Mononuclear cell (primary cell): ENCODE results near the gene CEP95. TPM values are rescaled to one million over a fixed set of nuclear protein-coding genes. Genes with fewer than 3 reads are reported as not detected.

Experiments used
- H3K27me3 ChIP-seq: 2 replicates; pipeline ENCODE4 v1.6.0; 2011; ENCODE audit warnings: low read length, control low read depth; ENCODE audit not compliant: insufficient read depth
- H3K4me1 ChIP-seq: 2 replicates; pipeline ENCODE4 v1.5.1; 2011; ENCODE audit warnings: mild to moderate bottlenecking, low read length, control low read depth; ENCODE audit not compliant: insufficient read depth
- H3K4me3 ChIP-seq: 2 replicates; pipeline ENCODE4 v1.5.1; 2011; ENCODE audit warnings: mild to moderate bottlenecking, low read length, moderate library complexity
- H3K9me3 ChIP-seq: 2 replicates; pipeline ENCODE4 v1.5.1; 2011; ENCODE audit warnings: low read depth, mild to moderate bottlenecking, control low read depth, low read length
- total RNA-seq: library from RNA; depleted of rRNA; stranded (reverse); fragments of >200 nt; gene quantifications from one replicate; pipeline ENCODE4 v1.2.3, GENCODE V29; 2012

Gene CEP95
- total RNA-seq, 1 donor, result 194 TPM

DNA sequence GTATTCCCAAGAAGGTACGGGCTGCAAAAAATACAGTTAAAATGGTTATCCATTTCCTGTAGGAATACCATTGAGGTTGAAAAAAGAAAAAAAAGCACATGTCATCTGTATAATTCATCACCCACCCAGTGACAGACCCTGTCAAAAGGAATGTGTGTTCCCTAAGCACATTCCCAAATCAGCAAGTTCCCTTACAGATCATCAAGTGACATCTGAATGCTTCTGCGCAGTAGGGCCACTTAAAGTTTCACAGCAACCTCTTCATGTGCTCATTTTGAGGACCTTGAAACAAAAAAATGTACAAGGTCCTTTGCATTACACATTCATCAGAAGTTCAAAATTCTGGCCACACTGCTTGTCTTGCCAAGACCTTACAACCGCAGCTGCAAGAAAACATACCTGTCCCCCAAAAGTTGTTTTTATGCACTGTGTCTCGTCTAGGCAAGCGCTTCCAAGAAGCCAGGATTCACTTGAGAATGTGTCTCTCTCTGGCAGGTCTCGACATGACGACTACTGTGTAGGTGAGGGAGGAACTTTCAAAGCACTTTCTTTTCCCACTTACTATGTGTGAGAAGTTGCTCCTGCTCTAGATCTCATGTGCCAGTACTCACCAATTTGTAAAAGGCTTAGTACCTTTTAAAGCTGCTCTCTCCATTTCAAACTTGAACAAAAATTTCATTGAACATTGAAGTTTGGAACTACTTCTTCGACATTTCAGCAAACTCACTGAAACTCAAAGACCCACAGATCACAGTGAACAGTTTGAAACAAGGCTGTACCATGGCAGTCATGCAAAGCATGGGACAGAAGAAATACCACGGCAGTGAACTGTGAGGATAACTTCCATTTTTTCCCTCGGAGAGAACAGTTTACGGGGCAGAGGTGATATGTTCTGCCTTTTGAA is 5.7 kb upstream of the CEP95 start:
- H3K27me3 ChIP-seq, result no peaks in the 10 kb centered on the region
- H3K4me1 ChIP-seq, result peaks cover 50% of the 10 kb centered on the region
- no peak overlapping the region for H3K4me3 ChIP-seq

GRCh38 chr17:64502021-64502420 is 4.8 kb upstream of the CEP95 start:
- no peaks in the 10 kb centered on the region for H3K27me3 ChIP-seq
- H3K4me3 ChIP-seq, result no peak overlapping the region
- no peaks in the 10 kb centered on the region for H3K9me3 ChIP-seq
- peaks cover 46% of the 10 kb centered on the region for H3K4me1 ChIP-seq

More for the DNA sequence above, 5.7 kb upstream of the CEP95 start:
- no peaks in the 10 kb centered on the region for H3K9me3 ChIP-seq

DNA sequence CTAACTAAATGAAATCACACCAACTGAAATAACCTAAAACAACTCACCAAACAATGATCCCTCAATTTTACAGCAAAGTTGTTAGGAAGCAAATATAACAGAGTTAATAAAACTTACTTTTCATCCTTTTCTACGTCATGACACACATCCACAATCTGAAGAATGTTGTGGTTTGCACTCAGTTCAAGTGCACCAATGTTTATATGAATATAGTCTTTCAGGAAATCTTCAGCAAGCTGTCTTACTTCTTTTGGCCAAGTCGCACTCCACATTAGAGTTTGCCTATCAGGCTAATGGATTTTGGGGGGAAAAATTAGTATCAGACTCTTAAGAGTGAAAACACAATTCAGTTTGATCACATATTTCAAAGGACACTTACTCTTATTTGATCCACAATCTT is 4.0 kb upstream of the CEP95 start:
- Histone ChIP-seq H3K4me3 (no peak overlapping the region), H3K9me3 (no peaks in the 10 kb centered on the region), H3K4me1 (peaks cover 43% of the 10 kb centered on the region), H3K27me3 (no peaks in the 10 kb centered on the region)

- Histone ChIP-seq H3K4me3 (no peak overlapping the region), H3K4me1 (peaks cover 45% of the 10 kb centered on the region)
These were observed 3.4 kb upstream of the CEP95 start for GRCh38 chr17:64503341-64503740.

GRCh38 chr17:64503821-64504768 is 2.7 kb upstream of the CEP95 start:
- Histone ChIP-seq H3K4me3 (peak overlapping the region; percentile 100), H3K27me3 (no peaks in the 10 kb centered on the region), H3K9me3 (no peaks in the 10 kb centered on the region), H3K4me1 (peaks cover 50% of the 10 kb centered on the region)

More at GRCh38 chr17:64503341-64503740, 3.4 kb upstream of the CEP95 start:
- Histone ChIP-seq H3K9me3 (no peaks in the 10 kb centered on the region), H3K27me3 (no peaks in the 10 kb centered on the region)

DNA sequence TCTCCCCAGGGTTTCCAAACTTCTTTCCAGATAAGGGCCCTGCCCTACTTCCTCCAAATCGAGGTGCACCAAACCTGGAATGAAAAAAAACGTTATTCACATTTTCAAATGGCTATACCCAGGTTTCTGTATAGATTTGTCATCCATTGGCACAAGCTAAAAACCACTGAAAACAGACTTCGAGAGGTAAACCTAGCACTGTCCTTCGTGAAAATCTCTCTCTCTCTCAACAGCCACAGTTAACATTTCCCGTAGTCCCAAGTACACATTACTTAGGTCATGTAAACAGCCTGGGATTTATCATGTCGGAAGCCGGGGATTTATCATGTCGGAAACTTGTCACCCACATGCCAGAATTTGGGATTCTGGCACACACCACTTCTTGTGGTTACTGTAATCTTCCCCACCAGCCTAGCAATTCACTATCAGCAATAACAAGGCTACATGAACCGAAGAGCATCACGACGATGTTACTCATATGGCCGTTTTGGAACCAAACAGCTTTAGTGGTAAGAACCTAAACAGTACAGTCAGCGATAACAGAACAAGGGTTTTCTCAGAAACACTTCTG is 1.9 kb upstream of the CEP95 start:
- Histone ChIP-seq H3K27me3 (no peaks in the 10 kb centered on the region), H3K4me1 (peaks cover 54% of the 10 kb centered on the region), H3K4me3 (peak overlapping the region; percentile 100), H3K9me3 (no peaks in the 10 kb centered on the region)

GRCh38 chr17:64505340-64506200 is 1.2 kb upstream of the CEP95 start:
- no peaks in the 10 kb centered on the region for H3K9me3 ChIP-seq
- H3K27me3 ChIP-seq, result no peaks in the 10 kb centered on the region
- H3K4me1 ChIP-seq, result peaks cover 48% of the 10 kb centered on the region
- peak overlapping the region; percentile 100 for H3K4me3 ChIP-seq

- H3K9me3 ChIP-seq, result no peaks in the 10 kb centered on the region
- peaks cover 45% of the 10 kb centered on the region for H3K4me1 ChIP-seq
- peak within 1 kb of the TSS; percentile 100 for H3K4me3 ChIP-seq
- no peaks in the 10 kb centered on the region for H3K27me3 ChIP-seq
These were observed 589 bp upstream of the CEP95 start, which contains the start of gene DDX5 for GRCh38 chr17:64506201-64506575. DDX5 (minus strand) TSS chr17:64506289; CDS start chr17:64506119, 170 bp downstream.

- Histone ChIP-seq H3K27me3 (no peaks in the 10 kb centered on the region), H3K9me3 (no peaks in the 10 kb centered on the region), H3K4me3 (peak overlapping the region; percentile 100)
These were observed 621 bp downstream of the CEP95 start for GRCh38 chr17:64507413-64507782.

GRCh38 chr17:64508683-64509082 is 1.9 kb downstream of the CEP95 start:
- Histone ChIP-seq H3K9me3 (no peaks in the 10 kb centered on the region), H3K4me1 (peaks cover 29% of the 10 kb centered on the region), H3K27me3 (no peaks in the 10 kb centered on the region), H3K4me3 (no peak overlapping the region)

More at GRCh38 chr17:64507413-64507782, 621 bp downstream of the CEP95 start:
- peaks cover 37% of the 10 kb centered on the region for H3K4me1 ChIP-seq

GRCh38 chr17:64509179-64509578 is 2.4 kb downstream of the CEP95 start:
- Histone ChIP-seq H3K9me3 (no peaks in the 10 kb centered on the region), H3K27me3 (no peaks in the 10 kb centered on the region), H3K4me3 (no peak overlapping the region), H3K4me1 (peaks cover 24% of the 10 kb centered on the region)

DNA sequence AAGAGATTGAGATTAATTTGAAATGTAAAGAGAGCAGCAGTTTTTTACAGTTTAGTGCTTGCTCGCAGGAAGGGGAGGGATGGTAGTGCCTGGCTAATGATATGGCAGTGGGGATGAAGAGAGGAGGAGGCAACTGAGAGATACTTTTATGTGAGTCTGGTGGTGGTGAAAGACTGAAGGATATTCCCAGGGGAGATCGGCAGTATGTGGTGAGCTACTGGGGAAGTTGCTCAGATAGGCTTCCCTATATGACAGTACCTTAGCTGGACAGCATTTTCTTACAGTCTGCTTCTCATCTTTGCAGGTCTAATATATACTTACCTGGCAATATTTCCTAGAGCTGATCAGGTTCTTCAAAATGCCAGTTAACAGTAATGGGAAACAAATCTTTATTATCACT is 8.6 kb downstream of the CEP95 start:
- no peaks in the 10 kb centered on the region for H3K27me3 ChIP-seq
- H3K9me3 ChIP-seq, result no peaks in the 10 kb centered on the region
- H3K4me1 ChIP-seq, result no peaks in the 10 kb centered on the region
- no peak overlapping the region for H3K4me3 ChIP-seq

GRCh38 chr17:64515829-64516228 is 9.1 kb downstream of the CEP95 start:
- Histone ChIP-seq H3K27me3 (no peaks in the 10 kb centered on the region), H3K4me1 (no peaks in the 10 kb centered on the region), H3K4me3 (no peak overlapping the region), H3K9me3 (no peaks in the 10 kb centered on the region)

GRCh38 chr17:64519601-64520000 is 12.8 kb downstream of the CEP95 start:
- H3K27me3 ChIP-seq, result no peaks in the 10 kb centered on the region
- no peak overlapping the region for H3K4me3 ChIP-seq
- H3K9me3 ChIP-seq, result no peaks in the 10 kb centered on the region
- no peaks in the 10 kb centered on the region for H3K4me1 ChIP-seq
